IMR-90 (cell line): ENCODE results near the gene UNC5A. TPM values are rescaled to one million over a fixed set of nuclear protein-coding genes. Genes with fewer than 3 reads are reported as not detected.

ENCODE experiments used
- ATAC-seq: fragments of 200-7000 bp; cut with Tn5 transposase; 2 replicates; pipeline ENCODE4 v1.9.1; 2020; ENCODE audit warnings: low read depth, mild to moderate bottlenecking, moderate library complexity
- BruUV-seq: library from RNA; stranded (reverse); fragments of 400-500 nt; replicated peaks from 2 replicates; lab custom pipeline; 2021; lab: Mats Ljungman, UMichigan
- CTCF ChIA-PET: fragments of 300-600 bp; formaldehyde crosslinking; extraction: SDS; loops from one replicate; lab custom pipeline; 2021; ENCODE audit warnings: antibody characterized with exemption; lab: Yijun Ruan, JAX
- POLR2A ChIA-PET: fragments of 300-600 bp; sonication (Branson Sonifier 250); formaldehyde crosslinking; loops from one replicate; lab custom pipeline; 2022; ENCODE audit warnings: antibody characterized with exemption; ENCODE audit not compliant: unreplicated experiment; lab: Charles Lee
- DNase-seq: peaks from one replicate; pipeline ENCODE4 v3.0.0; 2013
- H2AFZ ChIP-seq: replicated peaks from 2 replicates; pipeline ENCODE3; 2013; ENCODE audit warnings: low read length, mild to moderate bottlenecking; ENCODE audit not compliant: poor library complexity
- H2AK5ac ChIP-seq: 2 replicates; pipeline ENCODE4 v1.6.1; 2013; ENCODE audit warnings: low read depth, low read length, inconsistent platforms
- H2AK9ac ChIP-seq: replicated peaks from 2 replicates; pipeline ENCODE3; 2013; ENCODE audit warnings: mild to moderate bottlenecking, low read depth, low read length, moderate library complexity; ENCODE audit not compliant: poor library complexity
- H2BK120ac ChIP-seq: 2 replicates; pipeline ENCODE4 v1.6.1; 2013; ENCODE audit warnings: low read depth, low read length, inconsistent platforms
- H2BK15ac ChIP-seq: 3 replicates; pipeline ENCODE4 v1.6.1; 2013; ENCODE audit warnings: low read depth, low read length, inconsistent platforms
- H2BK20ac ChIP-seq: 2 replicates; pipeline ENCODE4 v1.6.1; 2013; ENCODE audit warnings: low read depth, mild to moderate bottlenecking, inconsistent platforms, low read length, moderate library complexity
- H2BK5ac ChIP-seq: 2 replicates; pipeline ENCODE4 v1.6.1; 2013; ENCODE audit warnings: mild to moderate bottlenecking, low read depth, low read length, inconsistent platforms; ENCODE audit not compliant: poor library complexity, severe bottlenecking
- H3K14ac ChIP-seq: replicated peaks from 2 replicates; pipeline ENCODE4 v1.6.1; 2013; ENCODE audit warnings: low read depth, low read length, inconsistent platforms
- H3K18ac ChIP-seq: 2 replicates; pipeline ENCODE4 v1.6.1; 2013; ENCODE audit warnings: low read depth, low read length, control low read depth
- H3K23ac ChIP-seq: 2 replicates; pipeline ENCODE4 v1.6.1; 2013; ENCODE audit warnings: low read depth, low read length, inconsistent platforms
- H3K27ac ChIP-seq: 2 replicates; pipeline ENCODE4 v1.5.1; 2013; ENCODE audit warnings: mild to moderate bottlenecking, control low read depth, low read length; ENCODE audit not compliant: insufficient read depth
- H3K27me3 ChIP-seq: 2 replicates; pipeline ENCODE4 v1.6.1; 2013; ENCODE audit warnings: low read length; ENCODE audit not compliant: control insufficient read depth, insufficient read depth
- H3K36me3 ChIP-seq: 2 replicates; pipeline ENCODE4 v1.6.1; 2013; ENCODE audit warnings: low read length, mixed read lengths; ENCODE audit not compliant: control insufficient read depth, insufficient read depth
- H3K4ac ChIP-seq: 2 replicates; pipeline ENCODE4 v1.6.1; 2013; ENCODE audit warnings: low read depth, low read length, inconsistent platforms
- H3K4me1 ChIP-seq: 2 replicates; pipeline ENCODE4 v1.6.1; 2013; ENCODE audit warnings: low read length, mixed read lengths; ENCODE audit not compliant: control insufficient read depth, insufficient read depth
- H3K4me2 ChIP-seq: 2 replicates; pipeline ENCODE4 v1.6.1; 2013; ENCODE audit warnings: low read depth, mild to moderate bottlenecking, control low read depth, low read length, moderate library complexity
- H3K4me3 ChIP-seq: 2 replicates; pipeline ENCODE4 v1.5.1; 2013; ENCODE audit warnings: low read depth, mild to moderate bottlenecking, control low read depth, low read length, moderate library complexity; ENCODE audit not compliant: insufficient read depth
- H3K56ac ChIP-seq: 2 replicates; pipeline ENCODE4 v1.6.1; 2013; ENCODE audit warnings: low read length, inconsistent platforms; ENCODE audit not compliant: insufficient read depth; ENCODE audit errors: extremely low read depth
- H3K79me1 ChIP-seq, 2 experiments: 2 replicates each; pipeline ENCODE4 v1.6.1; 2013; ENCODE audit warnings: low read length in 2 of 2, inconsistent platforms in 1 of 2, low read depth in 1 of 2
- H3K9ac ChIP-seq: 2 replicates; pipeline ENCODE4 v1.6.1; 2013; ENCODE audit warnings: low read depth, low read length, control low read depth
- H3K9me1 ChIP-seq: 2 replicates; pipeline ENCODE4 v1.6.1; 2013; ENCODE audit warnings: low read length, inconsistent platforms; ENCODE audit not compliant: insufficient read depth
- H3K9me3 ChIP-seq: 2 replicates; pipeline ENCODE4 v1.6.1; 2013; ENCODE audit warnings: low read length; ENCODE audit not compliant: control insufficient read depth, insufficient read depth
- H4K20me1 ChIP-seq: 2 replicates; pipeline ENCODE4 v1.6.1; 2013; ENCODE audit warnings: low read length, inconsistent platforms; ENCODE audit not compliant: insufficient read depth
- H4K5ac ChIP-seq: 2 replicates; pipeline ENCODE4 v1.6.1; 2013; ENCODE audit warnings: mild to moderate bottlenecking, low read depth, low read length, control low read depth
- H4K8ac ChIP-seq, 2 experiments: 2 replicates each; pipeline ENCODE4 v1.6.1; 2013; ENCODE audit warnings: low read depth in 2 of 2, low read length in 2 of 2, control low read depth in 1 of 2, inconsistent platforms in 1 of 2
- H4K91ac ChIP-seq: 2 replicates; pipeline ENCODE4 v1.6.1; 2013; ENCODE audit warnings: low read depth, low read length, inconsistent platforms; ENCODE audit not compliant: insufficient read depth
- CTCF ChIP-seq: conservative IDR thresholded peaks from 2 replicates; pipeline ENCODE4 v1.5.1; 2012; ENCODE audit warnings: mild to moderate bottlenecking, low read depth, low read length, improper control_type of control experiment
- ELK1 ChIP-seq: fragments of 150-350 bp; IDR thresholded peaks from 2 replicates; pipeline ENCODE4 v1.6.1; 2016; ENCODE audit warnings: low read depth, mild to moderate bottlenecking, low read length, moderate library complexity, borderline replicate concordance
- MAZ ChIP-seq: IDR thresholded peaks from 2 replicates; pipeline ENCODE4 v1.6.1; 2012; ENCODE audit warnings: low read depth, mild to moderate bottlenecking, low read length, improper control_type of control experiment, moderate library complexity, borderline replicate concordance
- NFE2L2 ChIP-seq: fragments of 150-350 bp; IDR thresholded peaks from 2 replicates; pipeline ENCODE4 v1.6.1; 2016; ENCODE audit warnings: low read depth, mild to moderate bottlenecking, low read length
- POLR2A ChIP-seq: IDR thresholded peaks from 2 replicates; pipeline ENCODE4 v1.6.1; 2012; ENCODE audit warnings: mild to moderate bottlenecking, low read depth, low read length
- RCOR1 ChIP-seq: IDR thresholded peaks from 2 replicates; pipeline ENCODE4 v1.6.1; 2012; ENCODE audit warnings: mild to moderate bottlenecking, low read length, improper control_type of control experiment; ENCODE audit not compliant: insufficient replicate concordance
- SMC3 ChIP-seq: fragments of 150-350 bp; IDR thresholded peaks from 2 replicates; pipeline ENCODE4 v1.6.1; 2016; ENCODE audit warnings: low read depth, mild to moderate bottlenecking, antibody characterized with exemption, low read length, moderate library complexity
- WGBS, 2 experiments: methylation state at CpG; one replicate each; pipeline versions ENCODE4 v1.1.5 to v1.1.7; 2013; ENCODE audit warnings: missing lambda C conversion rate in 2 of 2; ENCODE audit not compliant: insufficient read length in 1 of 2; ENCODE audit errors: extremely low coverage in 2 of 2; 5-methylcytosine and 5-hydroxymethylcytosine counted together
- dilution Hi-C: fragments of 300-500 bp; cut with HindIII; formaldehyde crosslinking; loops from one replicate; pipeline ENCODE4 v1.14.3; 2018; ENCODE audit warnings: low sequenced_read_pairs; ENCODE audit not compliant: unreplicated experiment
- in situ Hi-C: fragments of 300-500 bp; cut with MboI; formaldehyde crosslinking; loops from 3 replicates; pipeline ENCODE4 v1.14.3; 2019; ENCODE audit warnings: low sequenced_read_pairs, inconsistent platforms, mixed read lengths
- intact Hi-C: fragments of 100-400 bp; cut with micrococcal nuclease; formaldehyde crosslinking; loops from 2 replicates; pipeline ENCODE4 v1.10.0; 2022
- polyA plus RNA-seq, 3 experiments: library from polyadenylated mRNA; depleted of rRNA; stranded (reverse); fragments of >200 nt; gene quantifications; 2 replicates each; pipeline ENCODE4 v1.2.3, GENCODE V29; 2012; ENCODE audit warnings: low replicate concordance in 1 of 3
- total RNA-seq: library from RNA; depleted of rRNA; stranded (reverse); fragments of >200 nt; gene quantifications from 2 replicates; pipeline ENCODE4 v1.2.3, GENCODE V29; 2012
- TF ChIP-seq, protein P1 (sequence below): fragments of 150-350 bp; IDR thresholded peaks from 2 replicates; pipeline ENCODE4 v1.6.1; 2017; ENCODE audit warnings: mild to moderate bottlenecking, antibody characterized with exemption, low read length, low read depth

The UNC5A gene
- total and polyA plus RNA-seq, 2 of the 4 experiments (the other 2 are of a cell fraction) = not detected

DNA sequence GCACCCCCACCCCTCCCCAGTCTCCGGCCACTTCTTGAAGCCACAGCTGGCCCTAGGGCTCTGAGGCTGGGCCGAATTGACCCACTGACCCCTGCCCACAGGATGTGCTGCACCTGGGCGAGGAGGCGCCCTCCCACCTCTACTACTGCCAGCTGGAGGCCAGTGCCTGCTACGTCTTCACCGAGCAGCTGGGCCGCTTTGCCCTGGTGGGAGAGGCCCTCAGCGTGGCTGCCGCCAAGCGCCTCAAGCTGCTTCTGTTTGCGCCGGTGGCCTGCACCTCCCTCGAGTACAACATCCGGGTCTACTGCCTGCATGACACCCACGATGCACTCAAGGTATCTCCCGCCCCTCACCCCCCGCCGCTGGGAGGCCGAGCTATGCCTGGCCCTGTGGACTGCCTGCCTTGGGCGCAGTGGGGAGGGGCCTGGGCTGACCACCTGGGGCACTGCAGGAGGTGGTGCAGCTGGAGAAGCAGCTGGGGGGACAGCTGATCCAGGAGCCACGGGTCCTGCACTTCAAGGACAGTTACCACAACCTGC lies 67.5 kb downstream of the UNC5A start:
- dilution Hi-C loops = no loop called here
- no peaks in the 10 kb centered on the region for H3K4me1 ChIP-seq
- CTCF ChIA-PET = no interaction called here

More for the DNA sequence above, 67.5 kb downstream of the UNC5A start:
- Histone ChIP-seq H3K18ac (no peak overlapping the region), H2AFZ (no peak overlapping the region), H2BK15ac (no peak overlapping the region), H4K91ac (no peak overlapping the region), H3K9me1 (no peaks in the 10 kb centered on the region), H2AK5ac (no peak overlapping the region), H4K8ac (no peak overlapping the region), H2AK9ac (no peak overlapping the region), H3K23ac (no peak overlapping the region), H3K79me1 (no peaks in the 10 kb centered on the region), H4K5ac (no peak overlapping the region), H2BK20ac (no peak overlapping the region), H3K4me2 (no peak overlapping the region), H3K27ac (no peak overlapping the region), H3K56ac (no peak overlapping the region), H3K14ac (no peak overlapping the region), H2BK120ac (no peak overlapping the region), H4K20me1 (no peaks in the 10 kb centered on the region), H3K9ac (no peak overlapping the region), H3K4me3 (no peak overlapping the region), H3K27me3 (peaks cover 63% of the 10 kb centered on the region), H2BK5ac (no peak overlapping the region), H3K36me3 (no peaks in the 10 kb centered on the region), H3K4ac (no peak overlapping the region), H3K9me3 (no peaks in the 10 kb centered on the region)
- TF ChIP-seq NFE2L2 (no peak), ELK1 (no peak), SMC3 (no peak), MAZ (no peak), RCOR1 (no peak), POLR2A (no peak), CTCF (no peak)
- TF ChIP-seq, protein P1, sequence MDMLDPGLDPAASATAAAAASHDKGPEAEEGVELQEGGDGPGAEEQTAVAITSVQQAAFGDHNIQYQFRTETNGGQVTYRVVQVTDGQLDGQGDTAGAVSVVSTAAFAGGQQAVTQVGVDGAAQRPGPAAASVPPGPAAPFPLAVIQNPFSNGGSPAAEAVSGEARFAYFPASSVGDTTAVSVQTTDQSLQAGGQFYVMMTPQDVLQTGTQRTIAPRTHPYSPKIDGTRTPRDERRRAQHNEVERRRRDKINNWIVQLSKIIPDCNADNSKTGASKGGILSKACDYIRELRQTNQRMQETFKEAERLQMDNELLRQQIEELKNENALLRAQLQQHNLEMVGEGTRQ = no peak
- no TSS peak for BruUV-seq
- in situ Hi-C loops = no loop called here
- ATAC-seq (no peak), DNase-seq (no peak)
- intact Hi-C loops = no loop called here
- WGBS, 2 experiments = 40% methylated on average over 15 of the region's 21 CpGs; no CpG with 5 or more reads in 1 of the 2 experiments
- POLR2A ChIA-PET = no interaction called here
